H9 (cell line): Measurements from ENCODE around the gene ACP1. TPM values are rescaled to one million over a fixed set of nuclear protein-coding genes. Genes with fewer than 3 reads are reported as not detected.
A peak's percentile ranks its signal among the peaks of the same experiment; 100 is the strongest.

Source experiments
- DNase-seq: peaks from one replicate; pipeline ENCODE4 v3.0.0-alpha.2; 2017
- H2AFZ ChIP-seq: one replicate; pipeline ENCODE4 v1.6.1; 2013; ENCODE audit warnings: mild to moderate bottlenecking, low read length, control low read depth, moderate library complexity
- H2AK5ac ChIP-seq: 2 replicates; pipeline ENCODE4 v1.6.1; 2013; ENCODE audit warnings: low read length, control low read depth, mixed read lengths; ENCODE audit not compliant: insufficient read length
- H2BK120ac ChIP-seq: one replicate; pipeline ENCODE4 v1.6.1; 2013; ENCODE audit warnings: low read depth, mild to moderate bottlenecking, low read length, control low read depth, inconsistent platforms; ENCODE audit not compliant: poor library complexity, severe bottlenecking
- H2BK12ac ChIP-seq: 2 replicates; pipeline ENCODE4 v1.6.1; 2013; ENCODE audit warnings: low read length, control low read depth, mixed read lengths, low read depth; ENCODE audit not compliant: insufficient read length
- H2BK15ac ChIP-seq: 2 replicates; pipeline ENCODE4 v1.6.1; 2013; ENCODE audit warnings: low read depth, low read length, control low read depth
- H2BK20ac ChIP-seq: one replicate; pipeline ENCODE4 v1.6.1; 2013; ENCODE audit warnings: low read depth, mild to moderate bottlenecking, low read length, control low read depth, inconsistent platforms; ENCODE audit not compliant: poor library complexity, severe bottlenecking
- H2BK5ac ChIP-seq: 2 replicates; pipeline ENCODE4 v1.6.1; 2013; ENCODE audit warnings: low read length, control low read depth, mixed read lengths; ENCODE audit not compliant: insufficient read length
- H3K14ac ChIP-seq: 2 replicates; pipeline ENCODE4 v1.6.1; 2013; ENCODE audit warnings: low read length, control low read depth; ENCODE audit not compliant: insufficient read depth
- H3K18ac ChIP-seq: 2 replicates; pipeline ENCODE4 v1.6.1; 2013; ENCODE audit warnings: low read depth, mild to moderate bottlenecking, mixed read lengths, low read length, control low read depth; ENCODE audit not compliant: insufficient read length
- H3K23ac ChIP-seq: 2 replicates; pipeline ENCODE4 v1.6.1; 2013; ENCODE audit warnings: low read length, control low read depth, mixed read lengths, low read depth; ENCODE audit not compliant: insufficient read length
- H3K23me2 ChIP-seq: 2 replicates; pipeline ENCODE4 v1.6.1; 2013; ENCODE audit warnings: low read depth, mild to moderate bottlenecking, mixed read lengths, low read length, control low read depth; ENCODE audit not compliant: insufficient read length, poor library complexity, severe bottlenecking
- H3K27ac ChIP-seq: 2 replicates; pipeline ENCODE4 v1.5.1; 2013; ENCODE audit warnings: low read length, control low read depth, mixed read lengths, low read depth; ENCODE audit not compliant: insufficient read length
- H3K27me3 ChIP-seq: 2 replicates; pipeline ENCODE4 v1.6.1; 2013; ENCODE audit warnings: low read length, control low read depth, inconsistent platforms; ENCODE audit not compliant: insufficient read depth
- H3K4ac ChIP-seq: 2 replicates; pipeline ENCODE4 v1.6.1; 2013; ENCODE audit warnings: low read depth, mild to moderate bottlenecking, control low read depth, inconsistent platforms, low read length, moderate library complexity
- H3K4me1 ChIP-seq: 2 replicates; pipeline ENCODE4 v1.6.1; 2013; ENCODE audit warnings: low read length, control low read depth, inconsistent platforms; ENCODE audit not compliant: insufficient read depth
- H3K4me2 ChIP-seq: 2 replicates; pipeline ENCODE4 v1.6.1; 2013; ENCODE audit warnings: low read length, control low read depth, mixed read lengths; ENCODE audit not compliant: insufficient read length, insufficient read depth
- H3K56ac ChIP-seq: 2 replicates; pipeline ENCODE4 v1.6.1; 2013; ENCODE audit warnings: low read depth, mild to moderate bottlenecking, mixed read lengths, low read length, control low read depth; ENCODE audit not compliant: insufficient read length
- H3K79me1 ChIP-seq: 2 replicates; pipeline ENCODE4 v1.6.1; 2013; ENCODE audit warnings: low read depth, mild to moderate bottlenecking, moderate library complexity, low read length, control low read depth, inconsistent platforms; ENCODE audit not compliant: insufficient read depth, poor library complexity, severe bottlenecking
- H3K79me2 ChIP-seq: 2 replicates; pipeline ENCODE4 v1.6.1; 2013; ENCODE audit warnings: low read length, control low read depth, inconsistent platforms; ENCODE audit not compliant: insufficient read depth
- H3K9ac ChIP-seq: 2 replicates; pipeline ENCODE4 v1.6.1; 2013; ENCODE audit warnings: low read length, control low read depth, mixed read lengths; ENCODE audit not compliant: insufficient read length; ENCODE audit errors: extremely low read depth
- H3K9me3 ChIP-seq: one replicate; pipeline ENCODE4 v1.6.1; 2013; ENCODE audit warnings: low read depth, low read length, inconsistent platforms; ENCODE audit not compliant: control insufficient read depth
- H3T11ph ChIP-seq: one replicate; pipeline ENCODE4 v1.6.1; 2013; ENCODE audit warnings: mild to moderate bottlenecking, low read length, control low read depth, inconsistent platforms
- H4K20me1 ChIP-seq: one replicate; pipeline ENCODE4 v1.6.1; 2013; ENCODE audit not compliant: control insufficient read depth, insufficient read length, insufficient read depth
- H4K5ac ChIP-seq: 2 replicates; pipeline ENCODE4 v1.6.1; 2013; ENCODE audit warnings: low read depth, mild to moderate bottlenecking, mixed read lengths, low read length, control low read depth; ENCODE audit not compliant: insufficient read length
- H4K8ac ChIP-seq: replicated peaks from 2 replicates; pipeline ENCODE4 v1.6.1; 2013; ENCODE audit warnings: low read length, control low read depth, mixed read lengths, low read depth; ENCODE audit not compliant: insufficient read length
- H4K91ac ChIP-seq: 2 replicates; pipeline ENCODE4 v1.6.1; 2013; ENCODE audit warnings: low read depth, mild to moderate bottlenecking, moderate library complexity, mixed read lengths, low read length, control low read depth; ENCODE audit not compliant: insufficient read length
- H3K27ac Mint-ChIP-seq, 3 experiments: 2 replicates in 2 of 3; 3 replicates in 1 of 3; pipeline ENCODE4 v1.8.0; 2020 to 2021; ENCODE audit warnings: mixed read lengths in 3 of 3, mild to moderate bottlenecking in 1 of 3, moderate library complexity in 1 of 3
- H3K27me3 Mint-ChIP-seq: 2 replicates; pipeline ENCODE4 v1.8.0; 2021; ENCODE audit warnings: low read depth, mild to moderate bottlenecking, moderate library complexity, mixed read lengths
- H3K36me3 Mint-ChIP-seq, 3 experiments: 2 replicates in 2 of 3; 3 replicates in 1 of 3; pipeline ENCODE4 v1.8.0; 2020 to 2021; ENCODE audit warnings: low read depth in 3 of 3, mixed read lengths in 3 of 3; ENCODE audit not compliant: insufficient read depth in 1 of 3
- H3K4me1 Mint-ChIP-seq, 2 experiments: 2 replicates each; pipeline ENCODE4 v1.8.0; 2020; ENCODE audit warnings: mixed read lengths in 2 of 2
- H3K4me3 Mint-ChIP-seq, 2 experiments: 2 replicates in 1 of 2; 3 replicates in 1 of 2; pipeline ENCODE4 v1.8.0; 2020 to 2021; ENCODE audit warnings: mild to moderate bottlenecking in 2 of 2, mixed read lengths in 2 of 2, moderate library complexity in 1 of 2
- H3K9me3 Mint-ChIP-seq, 2 experiments: 2 replicates in 1 of 2; 3 replicates in 1 of 2; pipeline ENCODE4 v1.8.0; 2020; ENCODE audit warnings: mild to moderate bottlenecking in 2 of 2, mixed read lengths in 2 of 2, moderate library complexity in 1 of 2
- CTCF ChIP-seq: fragments of 200-600 bp; sonication (generic); conservative IDR thresholded peaks from 3 replicates; pipeline ENCODE4 v1.8.0; 2021; ENCODE audit warnings: antibody characterized with exemption, mild to moderate bottlenecking
- WGBS: extraction: QIAGEN DNeasy Blood & Tissue Kit; methylation state at CpG from one replicate; pipeline ENCODE4 v1.1.7; 2013; ENCODE audit warnings: missing lambda C conversion rate, low lambda C conversion rate, mixed read lengths; ENCODE audit not compliant: insufficient read length; ENCODE audit errors: extremely low coverage; 5-methylcytosine and 5-hydroxymethylcytosine counted together
- total RNA-seq: library from RNA; stranded (reverse); gene quantifications from 2 replicates; pipeline ENCODE4 v1.2.1, GENCODE V29; 2021

ACP1 gene
- total RNA-seq, 1 experiment from 2014 or later: 143 TPM

GRCh38 chr2:238869-239268, 25.9 kb upstream of the ACP1 start:
- no peak overlapping the region for H3T11ph ChIP-seq
- no peak overlapping the region for H2BK12ac ChIP-seq
- H2BK15ac ChIP-seq: no peak overlapping the region
- H3K9ac ChIP-seq: no peak overlapping the region
- H3K56ac ChIP-seq: no peak overlapping the region
- no peak overlapping the region for H2AK5ac ChIP-seq
- Mint-ChIP-seq H3K36me3 (peaks cover 23 to 30% (median 26%) of the 10 kb centered on the region in 3 experiments), H3K4me3 (no peak overlapping the region), H3K9me3 (peaks cover 0 to 2% of the 10 kb centered on the region in 2 experiments; a peak in 2 of 5 replicates), H3K4me1 (peaks cover 3 to 13% of the 10 kb centered on the region in 2 experiments), H3K27me3 (no peaks in the 10 kb centered on the region; the same call in 1 of the 2 replicates), H3K27ac (peak overlapping the region in 1 of 3 experiments; percentile 72; a peak in 2 of 7 replicates)
- H4K5ac ChIP-seq: no peak overlapping the region
- H2BK120ac ChIP-seq: no peak overlapping the region
- no peaks in the 10 kb centered on the region for H3K4me1 ChIP-seq
- no peaks in the 10 kb centered on the region for H3K79me1 ChIP-seq
- H4K91ac ChIP-seq: no peak overlapping the region
- H2BK5ac ChIP-seq: no peak overlapping the region
- H3K4me2 ChIP-seq: no peak overlapping the region
- H3K27me3 ChIP-seq: no peaks in the 10 kb centered on the region
- no peaks in the 10 kb centered on the region for H4K20me1 ChIP-seq
- H3K23ac ChIP-seq: no peak overlapping the region
- H4K8ac ChIP-seq: no peak overlapping the region
- H2BK20ac ChIP-seq: no peak overlapping the region
- no peak overlapping the region for H3K14ac ChIP-seq
- no CpG with 5 or more reads among the region's 5 CpGs for WGBS
- H3K9me3 ChIP-seq: no peaks in the 10 kb centered on the region
- no peak for DNase-seq
- H3K23me2 ChIP-seq: no peaks in the 10 kb centered on the region
- H3K79me2 ChIP-seq: no peaks in the 10 kb centered on the region
- no peak overlapping the region for H2AFZ ChIP-seq
- H3K18ac ChIP-seq: no peak overlapping the region
- no peak overlapping the region for H3K4ac ChIP-seq
- TF ChIP-seq CTCF: no peak
- H3K27ac ChIP-seq: no peak overlapping the region
